GM18909 (cell line): ENCODE results near the gene TRIM54.
A peak's percentile ranks its signal among the peaks of the same experiment; 100 is the strongest.
"Not testable (repeated sequence)": the region's sequence is repeated elsewhere in the genome, so short reads cannot be mapped to it uniquely, and the experiment has no call there.

Experiments
- ATAC-seq: cut with Tn5 transposase; IDR thresholded peaks from one replicate; pipeline ENCODE4 v1.9.1; 2021; ENCODE audit warnings: mild to moderate bottlenecking; ENCODE audit not compliant: unreplicated experiment, poor library complexity

The TRIM54 gene

DNA sequence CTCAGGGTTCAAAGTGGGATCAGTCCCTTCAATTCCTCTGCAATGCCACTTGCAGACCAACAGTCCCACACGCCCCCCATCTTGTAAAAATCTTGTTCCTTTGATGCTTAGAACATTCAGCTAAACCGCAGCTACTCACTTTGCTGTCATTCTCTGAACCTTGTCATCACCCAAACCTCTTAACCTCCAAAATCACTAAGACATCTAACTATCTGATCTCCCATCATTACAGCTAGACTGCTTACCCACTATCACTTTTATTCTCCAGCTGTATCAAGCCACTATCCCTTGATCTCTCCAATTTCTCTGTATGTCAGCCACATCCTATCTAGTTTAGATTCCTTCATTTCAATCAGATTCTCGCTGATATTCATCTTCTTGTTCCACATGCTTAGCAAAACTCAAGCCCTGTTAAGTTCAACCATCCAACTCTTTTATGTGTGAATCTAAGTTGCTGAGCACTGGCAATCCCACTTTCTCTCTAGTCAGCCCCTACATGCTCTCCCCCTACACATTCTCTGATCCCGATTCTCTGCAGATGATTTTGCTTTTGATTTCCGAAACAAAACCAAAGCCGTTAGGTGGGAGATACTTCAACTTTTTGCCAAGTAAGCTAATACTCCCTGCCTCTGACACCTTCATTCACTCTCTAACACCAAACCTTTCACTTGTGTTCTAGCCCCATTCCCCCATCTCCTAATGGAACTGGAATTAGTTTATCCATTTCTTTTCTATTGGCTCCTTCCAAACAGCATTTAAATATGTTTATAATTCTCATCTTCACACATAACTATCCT is 69.8 kb downstream of the TRIM54 start:
- ATAC-seq = no peak

DNA sequence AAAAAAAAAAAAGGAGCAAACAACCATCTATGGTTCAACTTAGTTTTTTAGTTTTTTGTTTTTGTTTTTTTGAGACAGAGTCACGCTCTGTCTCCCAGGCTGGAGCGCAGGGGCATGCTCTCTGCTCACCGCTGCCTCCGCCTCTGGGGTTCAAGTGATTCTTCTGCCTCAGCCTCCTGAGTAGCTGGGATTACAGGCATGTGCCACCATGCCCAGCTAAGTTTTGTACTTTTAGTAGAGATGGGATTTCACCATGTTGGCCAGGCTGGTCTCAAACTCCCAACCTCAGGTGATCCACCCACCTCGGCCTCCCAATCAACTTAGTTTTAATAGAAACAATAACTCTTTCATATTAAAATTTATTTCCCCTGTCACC is 71.1 kb downstream of the TRIM54 start:
- ATAC-seq = not testable (repeated sequence)

DNA sequence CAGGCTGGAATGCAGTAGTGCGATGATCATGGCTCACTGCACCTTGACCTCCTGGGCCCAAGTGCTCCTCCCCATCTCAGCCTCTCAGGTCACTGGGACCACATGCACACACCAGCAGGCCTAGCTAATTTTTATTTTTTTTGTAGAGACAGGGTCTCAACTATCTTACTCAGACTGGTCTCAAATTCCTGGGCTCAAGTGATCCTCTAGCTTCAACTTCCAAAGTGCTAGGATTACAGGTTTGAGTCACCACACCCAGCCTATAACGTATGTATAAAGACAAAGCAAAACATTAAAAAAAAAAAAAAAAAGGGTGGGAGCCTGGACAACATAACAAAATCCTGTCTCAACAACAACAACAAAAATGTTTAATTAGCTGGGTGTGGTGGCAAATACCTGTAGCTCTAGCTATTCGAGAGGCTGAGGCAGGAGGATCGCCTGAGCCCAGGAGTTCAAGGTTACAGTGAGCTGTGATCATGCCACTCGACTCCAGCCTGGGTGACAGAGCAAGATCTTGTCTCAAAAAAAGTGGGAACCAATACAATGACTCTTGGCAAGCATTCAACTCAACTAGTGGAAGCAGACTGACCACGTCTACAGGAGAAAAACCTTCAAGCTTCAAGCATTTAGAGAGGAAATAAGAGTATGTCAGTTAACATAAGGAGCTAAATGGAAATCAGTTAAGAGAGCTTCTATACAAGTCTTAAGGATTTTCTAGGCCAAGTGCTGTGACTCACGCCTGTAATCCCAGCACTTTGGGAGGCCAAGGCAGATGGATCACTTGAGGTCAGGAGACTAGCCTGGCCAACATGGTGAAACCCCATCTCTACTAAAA is 71.8 kb downstream of the TRIM54 start:
- ATAC-seq = no peak

DNA sequence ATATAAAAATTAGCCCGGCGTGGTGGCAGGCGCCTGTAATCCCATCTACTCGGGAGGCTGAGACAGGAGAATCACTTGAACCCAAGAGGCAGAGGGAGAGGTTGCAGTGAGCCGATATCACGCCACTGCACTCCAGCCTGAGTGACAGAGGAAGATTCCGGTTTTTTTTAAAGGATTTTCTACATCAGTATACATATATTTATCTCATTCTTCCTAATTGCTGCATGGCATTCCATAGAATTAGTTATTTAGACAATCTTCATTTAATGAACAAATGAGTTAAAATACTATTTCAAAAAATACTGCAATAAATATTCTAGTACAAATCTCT is 72.3 kb downstream of the TRIM54 start:
- no peak for ATAC-seq

DNA sequence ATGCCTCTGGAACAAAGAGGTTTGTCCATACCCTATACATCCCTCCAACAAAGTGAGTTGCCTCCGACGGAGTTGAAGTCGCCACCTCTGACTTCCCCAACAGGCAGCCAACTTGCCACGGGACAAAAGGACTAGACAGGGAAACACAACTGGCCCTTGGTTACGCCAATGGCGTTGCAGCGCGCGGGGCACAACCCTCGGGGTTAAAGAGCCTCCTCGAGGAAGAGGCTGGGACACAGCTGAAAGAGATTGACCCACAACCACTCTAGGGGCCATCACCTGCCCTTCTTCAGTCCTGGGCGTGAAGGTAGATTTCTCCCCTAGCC is 73.8 kb downstream of the TRIM54 start:
- peak; percentile 36 for ATAC-seq

DNA sequence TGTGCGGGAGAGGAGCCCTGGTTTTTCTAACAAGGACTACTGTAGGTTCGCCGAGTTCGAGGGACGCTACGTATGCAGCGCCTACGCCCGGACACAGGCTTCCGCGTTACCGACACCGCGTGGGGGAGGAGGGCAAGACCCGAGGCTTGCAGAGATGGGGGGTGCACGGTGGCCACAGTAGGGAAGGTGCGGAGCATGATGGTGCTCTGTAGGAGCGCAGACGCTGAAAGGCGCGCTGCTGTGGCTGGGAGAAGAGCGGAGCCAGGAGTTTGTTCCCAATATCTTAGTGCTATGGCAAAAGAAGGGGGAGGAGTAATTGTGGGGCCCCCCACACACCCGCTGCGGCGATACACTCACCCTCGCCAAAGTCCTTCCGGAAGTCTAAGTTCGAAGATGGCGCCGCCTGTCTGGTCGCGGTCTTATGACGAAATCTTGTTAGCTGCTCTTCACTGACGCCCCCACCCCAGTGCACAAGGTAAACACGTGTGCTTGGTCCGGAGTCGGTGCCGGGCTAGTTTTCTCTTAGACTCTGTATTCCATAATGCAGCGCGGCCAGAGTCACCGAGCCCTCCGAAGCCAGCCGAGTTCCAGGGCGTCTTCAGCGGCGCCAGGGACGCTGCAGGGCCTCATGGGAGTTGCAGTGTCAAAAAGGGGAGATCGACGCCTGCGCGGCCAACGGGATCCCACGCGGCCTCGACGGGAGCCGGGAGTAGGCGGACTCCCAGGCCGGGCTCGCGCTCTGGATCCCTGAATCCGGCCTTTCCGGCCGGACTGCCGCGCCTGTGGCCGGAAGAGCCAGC is 74.4 kb downstream of the TRIM54 start, which contains the start of gene GTF3C2:
Gene GTF3C2 (minus strand): TSS at position 383 of the 800 bp plus-strand sequence. CDS start 13,210 bp downstream, outside the sequence.
- peak; percentile 89 for ATAC-seq
